Heart left ventricle (tissue), 16 donors: ENCODE results near the gene ADGRG6. TPM values are rescaled to one million over a fixed set of nuclear protein-coding genes. Genes with fewer than 3 reads are reported as not detected.

Experiments
- ATAC-seq, 4 donors: fragments of 200-7000 bp; cut with Tn5 transposase; one replicate each; pipeline ENCODE4 v1.9.1; 2020 to 2022; ENCODE audit warnings: moderate library complexity in 4 of 4, mild to moderate bottlenecking in 3 of 4, moderate number of reproducible peaks in 1 of 4
- DNase-seq, 5 donors: peaks; one replicate each; pipeline ENCODE4 v3.0.0-alpha.2; 2020
- H3K27ac ChIP-seq, 12 donors: fragments of 200-600 bp; sonication (generic) in 4 of 12; one replicate each; pipeline versions ENCODE4 v1.5.0 to v1.8.0; 2016 to 2022; ENCODE audit warnings: mild to moderate bottlenecking in 2 of 12
- H3K27me3 ChIP-seq, 9 donors: fragments of 200-600 bp; sonication (generic) in 2 of 9; one replicate each; pipeline versions ENCODE4 v1.5.1 to v1.8.0; 2016 to 2022; ENCODE audit warnings: mild to moderate bottlenecking in 3 of 9
- H3K36me3 ChIP-seq, 9 donors: fragments of 200-600 bp; sonication (generic) in 2 of 9; one replicate each; pipeline versions ENCODE4 v1.5.0 to v1.8.0; 2018 to 2022; ENCODE audit warnings: mild to moderate bottlenecking in 2 of 9
- H3K4me1 ChIP-seq, 12 donors: fragments of 200-600 bp; sonication (generic) in 4 of 12; one replicate each; pipeline versions ENCODE4 v1.5.0 to v1.8.0; 2016 to 2022; ENCODE audit warnings: mild to moderate bottlenecking in 3 of 12
- H3K4me3 ChIP-seq, 12 donors: fragments of 200-600 bp; sonication (generic) in 4 of 12; one replicate each; pipeline versions ENCODE4 v1.5.0 to v1.8.0; 2017 to 2022; ENCODE audit warnings: mild to moderate bottlenecking in 9 of 12, moderate library complexity in 4 of 12
- H3K9me3 ChIP-seq, 12 donors: fragments of 200-600 bp; sonication (generic) in 4 of 12; one replicate each; pipeline versions ENCODE4 v1.5.0 to v1.8.0; 2016 to 2022; ENCODE audit warnings: mild to moderate bottlenecking in 1 of 12
- POLR2A ChIP-seq, 2 donors: fragments of 450-650 bp; IDR thresholded peaks; one replicate each; pipeline ENCODE4 v1.6.1; 2017; ENCODE audit warnings: antibody characterized with exemption in 2 of 2, mild to moderate bottlenecking in 2 of 2, moderate library complexity in 2 of 2
- WGBS, 4 donors: extraction: QIAGEN DNeasy Blood & Tissue Kit in 2 of 4; methylation state at CpG; one replicate each; pipeline versions ENCODE4 v1.1.5 to v1.1.7; 2013 to 2018; 5-methylcytosine and 5-hydroxymethylcytosine counted together
- intact Hi-C, 10 donors: fragments of 100-400 bp; cut with DNase I; formaldehyde crosslinking; loops; one replicate each; pipeline versions ENCODE4 v1.11.1 to v1.14.2; 2022
- polyA plus RNA-seq, 2 donors: library from polyadenylated mRNA; stranded (reverse); fragments of 200-250 nt; gene quantifications; one replicate each; pipeline ENCODE4 v1.2.3, GENCODE V29; 2013
- total RNA-seq, 9 donors: library from RNA; depleted of rRNA in 2 of 9; stranded (reverse); fragments of >200 nt in 2 of 9; fragmentation: NEBNext Ultra II Directional in 3 of 9; extraction: Animal tissue kit (Norgen Biotek cat#: 25700) in 3 of 9; gene quantifications; one replicate each; pipeline versions ENCODE4 v1.1.0 to v1.2.4, GENCODE V29; 2016 to 2023
- TF ChIP-seq, protein P1 (sequence below), 12 donors: fragments of 200-600 bp; sonication (generic) in 4 of 12; IDR thresholded peaks; one replicate each; pipeline versions ENCODE4 v1.5.0 to v1.8.0; 2018 to 2022; ENCODE audit warnings: antibody characterized with exemption in 12 of 12, mild to moderate bottlenecking in 5 of 12
- donor health status: ischemic (EF 13 %, LVEDD 7.1; RV severe dilation, severe dysfunction).
- donor health status: healthy with polysubstance abuse.
- donor health status: DM: no; HTN: yes; CAD: no.
- donor health status: DM: no; HTN: no; CAD: no.
- donor health status: ischemic (EF 25% LVEDD 6.9; RV normal size, moderate dysfunction).
- donor health status: ischemic (EF 25% LVEDD 5.7; RV mildly dilated, moderate dysfunction).
- donor health status: healthy.
- donor health status: DM: yes; HTN: yes; CAD: no.
- donor health status: ischemic (EF 35%, LVEDD 5.7; RV mildly dilated, moderate dysfunction).
- donor health status: nonischemic (EF 11% LVEDD 7.7; RV severe dilation, severe dysfunction).
- donor health status: DM: yes; HTN: yes; CAD: no.
- donor health status: PGD.
- donor health status: ischemic (EF 29% LVEDD 5.4; RV normal size, mild dysfunction).
- donor health status: nonischemic (EF 23%, LVEDD 6.1; RV moderate dilation, normal function).

Gene ADGRG6
- total and polyA plus RNA-seq, 11 donors = 0.61 to 10.5 (median 2.0) TPM

DNA sequence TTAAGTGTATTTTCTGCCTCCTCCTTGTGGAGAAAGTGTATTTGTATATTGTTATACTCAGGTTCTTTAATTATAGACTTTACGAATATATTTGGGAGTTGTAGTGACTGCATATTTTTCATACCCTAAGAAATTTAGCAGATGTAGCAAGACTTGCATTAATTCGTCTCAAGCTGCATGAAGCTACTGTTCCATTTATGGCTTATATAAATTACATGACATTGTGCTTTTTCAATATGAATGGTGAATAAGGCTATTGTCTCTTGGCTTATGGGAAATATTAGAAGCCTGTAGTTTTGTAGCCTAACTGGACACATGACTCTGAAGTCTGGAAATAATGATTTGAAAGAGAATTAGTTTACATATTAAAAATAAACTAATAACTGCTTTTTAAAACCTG, 2.4 kb downstream of the ADGRG6 start:
- H3K4me1 ChIP-seq = peaks cover 0 to 15% (median 2%) of the 10 kb centered on the region in 12 donors
- TF ChIP-seq, protein P1, sequence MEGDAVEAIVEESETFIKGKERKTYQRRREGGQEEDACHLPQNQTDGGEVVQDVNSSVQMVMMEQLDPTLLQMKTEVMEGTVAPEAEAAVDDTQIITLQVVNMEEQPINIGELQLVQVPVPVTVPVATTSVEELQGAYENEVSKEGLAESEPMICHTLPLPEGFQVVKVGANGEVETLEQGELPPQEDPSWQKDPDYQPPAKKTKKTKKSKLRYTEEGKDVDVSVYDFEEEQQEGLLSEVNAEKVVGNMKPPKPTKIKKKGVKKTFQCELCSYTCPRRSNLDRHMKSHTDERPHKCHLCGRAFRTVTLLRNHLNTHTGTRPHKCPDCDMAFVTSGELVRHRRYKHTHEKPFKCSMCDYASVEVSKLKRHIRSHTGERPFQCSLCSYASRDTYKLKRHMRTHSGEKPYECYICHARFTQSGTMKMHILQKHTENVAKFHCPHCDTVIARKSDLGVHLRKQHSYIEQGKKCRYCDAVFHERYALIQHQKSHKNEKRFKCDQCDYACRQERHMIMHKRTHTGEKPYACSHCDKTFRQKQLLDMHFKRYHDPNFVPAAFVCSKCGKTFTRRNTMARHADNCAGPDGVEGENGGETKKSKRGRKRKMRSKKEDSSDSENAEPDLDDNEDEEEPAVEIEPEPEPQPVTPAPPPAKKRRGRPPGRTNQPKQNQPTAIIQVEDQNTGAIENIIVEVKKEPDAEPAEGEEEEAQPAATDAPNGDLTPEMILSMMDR (IDR thresholded peaks at IDR 0.05) = no peak
- no peak for TF ChIP-seq POLR2A (IDR thresholded peaks at IDR 0.05)
- no peak for ATAC-seq
- peaks cover 0 to 43% (median 23%) of the 10 kb centered on the region in 9 donors for H3K27me3 ChIP-seq
- no peak for DNase-seq
- no peaks in the 10 kb centered on the region for H3K36me3 ChIP-seq
- intact Hi-C loops = no loop called here
- peaks cover 0 to 5% (median 0%) of the 10 kb centered on the region in 12 donors for H3K9me3 ChIP-seq
- 86 to 94% (median 92%) methylated on average over 2 of the region's 2 CpGs for WGBS, 4 donors
- no peak overlapping the region for H3K27ac ChIP-seq
- H3K4me3 ChIP-seq = no peak overlapping the region

DNA sequence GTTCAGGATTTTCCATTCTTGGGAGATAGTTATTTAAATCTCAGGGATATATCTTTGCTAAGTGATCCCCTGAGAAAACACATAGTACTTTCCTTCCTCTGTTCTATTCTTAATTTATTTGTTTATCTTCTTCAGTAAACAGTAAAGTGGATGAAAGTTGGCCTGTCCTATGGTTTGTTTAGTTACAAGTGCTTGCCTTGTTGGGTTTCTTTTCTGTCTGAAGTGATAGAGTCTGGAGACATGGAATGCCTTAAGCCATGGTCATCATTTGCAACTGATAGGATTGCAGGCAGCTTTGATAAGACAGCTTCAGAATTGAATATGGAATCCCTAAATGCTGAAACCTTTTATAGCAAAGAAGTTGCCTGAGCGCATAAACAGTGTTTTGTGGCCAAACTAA, 4.9 kb downstream of the ADGRG6 start:
- WGBS, 4 donors = 76 to 93% (median 90%) methylated on average over 1 of the region's 1 CpG
- H3K9me3 ChIP-seq = no peaks in the 10 kb centered on the region
- no peak overlapping the region for H3K27ac ChIP-seq
- intact Hi-C loops = no loop called here
- DNase-seq (no peak), ATAC-seq (no peak)
- H3K27me3 ChIP-seq = peaks cover 0 to 27% (median 19%) of the 10 kb centered on the region in 9 donors
- peaks cover 0 to 6% (median 0%) of the 10 kb centered on the region in 12 donors for H3K4me1 ChIP-seq
- H3K36me3 ChIP-seq = no peaks in the 10 kb centered on the region
- no peak overlapping the region for H3K4me3 ChIP-seq
- TF ChIP-seq, protein P1 (IDR thresholded peaks at IDR 0.05) = no peak
- TF ChIP-seq POLR2A (IDR thresholded peaks at IDR 0.05) = no peak

DNA sequence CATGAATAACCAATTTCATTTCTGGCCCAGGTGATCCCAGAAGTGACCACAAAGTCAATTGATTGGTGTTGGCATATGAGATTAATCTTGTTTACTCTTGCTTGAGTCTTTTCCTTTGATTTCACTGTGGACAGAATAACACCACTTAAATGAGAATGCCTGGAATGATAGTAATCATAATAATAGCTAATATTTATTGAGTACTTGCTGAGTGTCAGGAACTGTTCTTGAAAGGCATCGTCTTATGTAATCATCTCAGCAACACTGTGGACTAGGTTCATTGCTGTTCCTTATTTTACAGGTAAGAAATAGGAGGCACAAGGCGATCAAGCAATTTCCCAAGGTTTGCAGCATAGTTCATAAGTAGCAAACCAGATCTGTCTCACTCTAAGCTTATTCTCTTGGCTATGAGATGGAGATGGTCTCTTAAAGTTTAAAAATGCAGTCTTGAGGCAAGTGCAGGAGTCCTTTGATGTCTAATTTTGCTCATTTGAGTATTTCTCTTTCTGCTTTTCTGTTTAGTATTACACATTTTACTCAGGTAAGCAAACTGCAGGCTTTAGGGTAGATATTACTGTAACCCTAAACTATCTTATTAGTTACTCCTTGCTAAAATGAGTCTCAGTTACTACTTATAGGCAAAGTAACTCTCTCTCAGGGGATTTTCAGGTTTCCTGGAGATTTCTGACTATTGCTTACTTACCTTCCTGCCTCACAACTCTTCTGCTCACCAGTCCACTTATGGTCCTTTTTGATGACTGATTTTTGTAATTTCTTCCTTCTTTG, 6.3 kb downstream of the ADGRG6 start:
- no peak for ATAC-seq
- peaks cover 0 to 13% (median 8%) of the 10 kb centered on the region in 9 donors for H3K27me3 ChIP-seq

DNA sequence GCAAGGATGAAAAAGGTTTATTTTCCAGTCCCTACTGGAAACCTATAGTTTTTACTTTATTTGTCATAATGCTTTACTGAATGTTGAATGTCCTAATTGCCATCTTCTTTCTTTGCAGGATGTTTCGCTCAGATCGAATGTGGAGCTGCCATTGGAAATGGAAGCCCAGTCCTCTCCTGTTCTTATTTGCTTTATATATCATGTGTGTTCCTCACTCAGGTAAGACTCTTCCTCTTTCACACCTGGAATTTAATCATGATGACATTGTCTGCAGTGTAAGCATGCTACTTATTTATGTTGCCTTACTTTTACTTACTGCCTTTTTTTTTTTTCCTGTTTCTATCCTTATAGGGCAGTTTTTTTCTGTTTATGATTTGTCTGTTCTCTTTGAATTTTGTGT, 7.6 kb downstream of the ADGRG6 start:
- ATAC-seq (no peak), DNase-seq (no peak)
- intact Hi-C loops = no loop called here
- no peak overlapping the region for H3K4me3 ChIP-seq
- no peak overlapping the region for H3K27ac ChIP-seq
- TF ChIP-seq, protein P1 (IDR thresholded peaks at IDR 0.05) = no peak
- TF ChIP-seq POLR2A (IDR thresholded peaks at IDR 0.05) = no peak
- WGBS, 4 donors = 90 to 97% (median 92%) methylated on average over 2 of the region's 2 CpGs
- H3K9me3 ChIP-seq = no peaks in the 10 kb centered on the region
- H3K36me3 ChIP-seq = no peaks in the 10 kb centered on the region
- no peaks in the 10 kb centered on the region for H3K4me1 ChIP-seq
- peaks cover 0 to 1% (median 0%) of the 10 kb centered on the region in 9 donors for H3K27me3 ChIP-seq

More for the DNA sequence above, 6.3 kb downstream of the ADGRG6 start:
- no peak for DNase-seq
- TF ChIP-seq, protein P1 (IDR thresholded peaks at IDR 0.05) = no peak
- no peak for TF ChIP-seq POLR2A (IDR thresholded peaks at IDR 0.05)
- no peaks in the 10 kb centered on the region for H3K9me3 ChIP-seq
- H3K27ac ChIP-seq = no peak overlapping the region
- WGBS, 4 donors = 81 to 93% (median 84%) methylated on average over 2 of the region's 2 CpGs
- no peaks in the 10 kb centered on the region for H3K36me3 ChIP-seq
- intact Hi-C loops = no loop called here
- H3K4me1 ChIP-seq = no peaks in the 10 kb centered on the region
- H3K4me3 ChIP-seq = no peak overlapping the region
